DMS153 (cell line): ENCODE results near the gene RNASEH2C.
"Not testable (repeated sequence)": the region's sequence is repeated elsewhere in the genome, so short reads cannot be mapped to it uniquely, and the experiment has no call there.

Experiments
- DNase-seq: peaks from one replicate; lab custom pipeline; 2025; lab: John Stamatoyannopoulos, UW

Gene RNASEH2C

GRCh38 chr11:65683480-65683879, 37.1 kb downstream of the RNASEH2C start:
- DNase-seq = not testable (repeated sequence)

DNA sequence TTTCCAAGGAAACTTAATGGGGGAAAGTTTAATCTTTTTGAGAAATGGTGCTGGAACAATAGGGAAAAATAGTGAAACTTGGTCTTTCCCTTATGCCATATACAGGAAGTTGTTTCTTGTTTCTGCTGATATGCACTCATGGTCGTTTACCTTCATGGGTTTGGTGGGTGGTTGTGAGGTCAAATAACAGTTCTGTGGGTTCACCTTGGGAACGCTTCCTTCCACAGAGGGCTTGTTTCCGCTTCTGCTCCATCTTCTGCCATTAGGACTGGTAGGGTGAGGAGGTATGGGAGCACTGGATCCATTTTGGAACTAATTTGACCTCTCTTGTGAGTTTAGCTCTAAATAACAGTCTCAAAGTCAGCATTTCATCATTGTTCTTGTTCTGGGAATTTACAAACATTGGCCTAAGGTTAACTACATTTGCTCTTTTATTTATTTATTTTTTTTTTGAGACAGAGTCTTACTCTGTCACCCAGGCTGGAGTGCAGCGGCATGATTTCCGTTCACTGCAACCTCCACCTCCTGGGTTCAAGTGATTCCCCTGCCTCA, 40.3 kb downstream of the RNASEH2C start:
- DNase-seq = no peak

DNA sequence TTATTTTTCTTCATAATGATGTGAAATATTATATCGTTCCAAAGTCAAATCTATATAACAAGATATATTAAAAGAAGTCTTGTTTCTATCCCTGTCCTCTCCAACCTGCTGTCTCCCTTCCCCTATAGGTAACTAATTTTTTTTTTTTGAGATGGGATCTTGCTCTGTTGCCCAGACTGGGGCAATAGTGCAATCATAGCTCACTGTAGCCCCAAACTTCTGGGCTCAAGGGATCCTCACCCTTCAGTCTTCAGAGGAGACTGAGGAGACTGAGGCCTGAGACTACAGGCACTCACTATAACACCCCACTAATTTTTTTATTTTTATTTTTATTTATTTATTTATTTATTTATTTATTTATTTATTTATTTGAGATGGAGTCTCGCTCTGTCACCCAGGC, 47.6 kb downstream of the RNASEH2C start:
- no peak for DNase-seq

DNA sequence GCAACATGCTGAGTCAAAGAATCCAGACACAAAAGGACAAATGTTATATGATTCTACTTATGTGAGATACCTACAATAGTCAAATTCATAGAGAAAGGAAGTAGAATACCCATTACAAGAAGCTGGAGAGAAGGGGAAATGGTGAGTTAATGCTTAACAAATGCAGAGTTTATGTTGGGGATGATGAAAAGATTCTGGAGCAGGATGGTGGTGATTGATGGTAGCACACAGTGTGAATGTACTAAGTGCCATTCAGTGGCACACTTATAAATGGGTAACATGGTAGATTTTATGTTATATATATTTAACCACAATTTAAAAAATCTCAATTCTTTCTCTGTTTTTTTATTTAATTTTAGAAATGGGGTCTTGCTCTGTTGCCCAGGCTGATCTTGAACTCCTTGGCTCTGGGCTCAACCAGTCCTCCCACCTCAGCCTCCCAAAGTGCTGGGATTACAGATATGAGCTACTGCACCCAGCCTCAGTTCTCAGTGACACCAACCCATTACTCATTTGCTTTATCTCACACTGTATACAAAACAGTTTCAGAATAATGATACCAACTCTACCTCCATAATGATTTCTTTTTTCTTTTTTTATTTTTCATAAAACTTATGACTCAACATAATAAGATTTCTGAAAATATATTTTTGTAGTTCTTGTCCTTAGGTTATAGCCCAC, 48.3 kb downstream of the RNASEH2C start:
- DNase-seq = no peak
